Measurements from ENCODE around the gene FLRT2.

FLRT2 gene

DNA sequence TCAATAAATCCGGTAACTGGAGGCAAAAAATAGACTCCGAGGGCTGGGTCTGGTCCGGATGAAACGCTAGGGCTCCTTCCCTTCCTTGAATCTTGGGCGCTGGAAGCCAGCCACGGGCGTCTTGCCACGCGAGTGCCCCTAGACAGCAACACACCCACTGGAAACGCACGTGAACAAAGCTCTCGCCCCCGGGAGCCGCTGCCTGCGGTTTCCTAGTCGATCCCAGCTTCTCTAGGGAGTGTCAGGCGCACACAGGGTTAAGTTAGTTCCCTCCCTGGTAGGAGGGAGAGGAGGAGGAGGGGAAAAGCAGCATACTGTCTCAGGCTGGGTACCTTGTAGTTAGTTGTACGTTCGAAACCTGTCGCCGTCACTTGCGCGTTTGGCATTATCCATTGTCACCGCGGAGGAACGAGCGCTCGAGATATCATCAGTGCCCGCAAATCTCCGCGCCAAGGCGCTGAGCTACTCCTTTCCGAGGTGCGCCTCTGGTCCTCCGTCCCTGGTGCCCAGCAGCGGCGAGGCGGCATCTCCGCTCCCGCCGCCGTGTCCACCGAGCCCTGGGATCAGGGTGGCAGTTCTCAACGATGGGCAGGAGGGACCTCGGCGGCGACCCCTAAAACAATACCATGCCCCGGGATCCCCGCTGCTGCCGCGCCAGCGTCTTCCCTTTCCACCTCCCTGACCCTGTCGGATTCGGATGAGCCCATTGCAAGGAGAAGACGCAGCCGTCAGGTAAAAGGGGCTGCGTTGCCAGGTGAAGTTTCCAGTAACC lies at the start of gene FLRT2:
FLRT2 (plus strand) TSS at position 342 of the 772 bp plus-strand sequence. CDS start 91,371 bp downstream, outside the sequence.
- no peak for DNase-seq (ENCODE audit: low read depth)

DNA sequence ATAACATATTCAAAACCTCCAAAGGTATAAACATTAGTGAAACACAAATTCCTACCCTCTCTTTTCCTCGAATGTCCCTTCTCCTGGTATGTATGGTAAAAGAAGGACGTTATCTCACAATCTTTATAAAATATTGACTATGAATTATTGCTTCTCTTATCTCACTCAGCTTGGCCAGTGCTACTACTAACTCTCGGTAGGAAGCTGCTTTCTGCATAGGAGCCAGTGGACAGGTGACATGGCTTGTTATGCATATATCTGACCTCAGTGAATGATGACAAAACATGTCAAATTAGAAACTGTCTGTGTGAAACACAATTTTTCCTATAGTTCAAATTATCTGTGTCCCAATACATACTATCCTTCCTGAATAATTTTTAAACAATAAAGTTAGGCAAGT lies 48.5 kb upstream of the FLRT2 start:
- no peak for DNase-seq (ENCODE audit: low read depth)

DNA sequence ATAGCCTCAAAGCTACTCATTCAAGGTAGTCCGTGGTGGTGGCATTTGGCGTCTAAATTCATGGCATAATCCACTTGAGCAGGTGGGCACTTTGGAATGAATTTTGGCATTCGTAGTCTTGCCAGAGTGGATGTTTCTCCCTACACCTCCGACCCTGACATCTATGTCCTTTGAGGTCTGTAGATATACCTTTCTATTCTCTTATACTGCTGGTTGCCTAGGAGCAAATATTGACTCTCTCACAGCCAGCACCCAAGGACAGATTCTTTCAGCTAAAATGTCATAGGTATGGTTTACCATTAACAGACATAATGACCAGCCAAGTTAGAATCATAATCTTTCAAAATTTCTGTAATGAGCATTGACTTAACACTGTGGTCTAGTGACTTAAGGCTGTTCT lies 47.4 kb upstream of the FLRT2 start:
- no peak for DNase-seq (ENCODE audit: low read depth)

GRCh38 chr14:85483037-85483436 lies 46.9 kb upstream of the FLRT2 start:
- DNase-seq (ENCODE audit: low read depth): no peak

- DNase-seq (ENCODE audit: low read depth): no peak
These were observed 46.3 kb upstream of the FLRT2 start for GRCh38 chr14:85483652-85484051.

DNA sequence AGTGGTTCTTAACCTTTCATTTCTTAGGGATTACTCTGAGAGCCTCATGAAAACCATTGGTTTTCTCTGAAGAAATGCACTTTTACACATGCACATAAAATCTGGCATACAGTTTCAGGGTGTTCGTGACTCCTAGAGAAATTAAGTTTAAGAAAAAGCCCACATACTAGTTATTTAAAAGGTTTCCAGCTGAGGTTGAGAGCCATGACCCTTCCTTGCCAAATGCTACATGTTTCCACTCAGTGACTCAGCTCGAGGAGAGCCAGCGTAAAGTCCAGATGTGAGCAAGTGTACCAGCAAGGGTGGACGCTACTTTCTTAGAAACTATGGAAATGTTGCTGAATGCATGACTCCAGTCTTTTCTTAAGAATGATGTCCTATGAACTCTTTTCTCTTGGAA lies 42.7 kb upstream of the FLRT2 start:
- no peak for DNase-seq (ENCODE audit: low read depth)

GRCh38 chr14:85501751-85502150 lies 28.2 kb upstream of the FLRT2 start:
- no peak for DNase-seq (ENCODE audit: low read depth)

GRCh38 chr14:85508863-85509262 lies 21.1 kb upstream of the FLRT2 start:
- DNase-seq (ENCODE audit: low read depth): no peak

GRCh38 chr14:85512451-85512850 lies 17.5 kb upstream of the FLRT2 start:
- no peak for DNase-seq (ENCODE audit: low read depth)

DNA sequence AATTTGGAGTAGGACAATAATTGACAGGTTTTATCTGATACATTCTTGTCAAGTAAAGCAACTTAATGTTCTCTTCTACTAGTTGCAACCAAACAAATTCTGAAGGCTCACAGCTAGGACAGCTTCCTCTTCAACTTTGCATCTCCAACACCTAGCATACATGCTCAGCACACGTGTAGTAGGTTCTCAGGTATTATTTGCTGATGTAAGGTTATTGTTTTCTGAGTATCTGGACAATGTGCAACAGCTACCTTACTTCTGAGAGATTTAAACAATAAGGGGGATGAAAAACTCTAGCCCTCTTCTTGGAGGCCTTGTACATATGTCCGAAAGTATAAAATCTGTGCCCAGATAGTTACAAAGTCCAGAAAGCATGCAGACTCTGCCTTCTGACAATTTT lies 15.5 kb upstream of the FLRT2 start:
- no peak for DNase-seq (ENCODE audit: low read depth)

- DNase-seq (ENCODE audit: low read depth): no peak
These were observed 13.5 kb upstream of the FLRT2 start for GRCh38 chr14:85516239-85517113.

- no peak for DNase-seq (ENCODE audit: low read depth)
These were observed 12.7 kb upstream of the FLRT2 start for GRCh38 chr14:85517114-85517688.

DNA sequence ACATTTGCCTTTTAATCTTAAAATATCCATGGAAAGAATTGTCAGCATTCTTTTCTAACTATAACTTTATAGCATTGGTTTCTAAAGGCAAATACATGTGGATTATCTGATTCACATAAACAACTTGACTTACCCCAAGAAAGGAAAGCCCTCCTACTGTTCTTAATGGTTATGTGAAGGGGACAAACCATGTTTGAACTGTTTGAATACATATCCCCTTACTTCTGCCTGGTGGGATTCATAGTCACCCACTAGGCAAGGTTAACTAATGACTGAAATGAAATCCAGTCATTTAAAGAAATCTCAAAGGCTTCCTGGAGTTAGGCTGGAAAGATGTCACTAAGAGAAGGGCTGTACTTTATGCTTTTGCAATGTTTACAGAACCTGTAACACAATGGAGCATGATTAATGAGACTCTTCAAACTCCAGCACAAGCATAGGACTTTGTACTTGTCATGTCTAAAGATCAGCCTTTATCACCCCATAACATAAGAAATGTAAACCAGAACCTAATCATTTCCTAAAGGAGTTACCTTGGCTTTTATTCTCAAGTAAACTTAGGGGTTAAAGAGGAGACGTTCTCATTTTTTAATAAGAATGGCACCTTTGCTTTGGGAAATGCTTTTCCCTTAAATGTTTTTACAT lies 10.2 kb upstream of the FLRT2 start:
- no peak for DNase-seq (ENCODE audit: low read depth)

DNA sequence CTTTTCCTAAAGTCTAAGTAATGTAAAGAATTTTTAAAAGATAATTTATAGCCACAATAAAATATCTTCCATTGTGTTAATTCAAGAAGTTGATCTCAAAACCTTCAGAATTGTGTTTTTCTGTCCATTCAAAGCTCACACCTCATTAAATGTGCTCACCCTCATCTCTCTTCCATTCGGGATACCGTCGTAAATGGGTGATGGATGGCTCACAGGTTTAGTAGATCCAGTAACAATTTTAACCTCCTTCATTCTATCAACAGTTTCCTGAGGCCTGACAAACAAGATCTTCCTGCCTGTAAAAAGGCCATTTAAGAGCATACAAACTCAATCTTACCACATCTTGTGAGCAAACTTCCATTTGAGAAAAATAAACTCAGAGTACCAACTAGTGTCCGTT lies 9.4 kb upstream of the FLRT2 start:
- no peak for DNase-seq (ENCODE audit: low read depth)

DNA sequence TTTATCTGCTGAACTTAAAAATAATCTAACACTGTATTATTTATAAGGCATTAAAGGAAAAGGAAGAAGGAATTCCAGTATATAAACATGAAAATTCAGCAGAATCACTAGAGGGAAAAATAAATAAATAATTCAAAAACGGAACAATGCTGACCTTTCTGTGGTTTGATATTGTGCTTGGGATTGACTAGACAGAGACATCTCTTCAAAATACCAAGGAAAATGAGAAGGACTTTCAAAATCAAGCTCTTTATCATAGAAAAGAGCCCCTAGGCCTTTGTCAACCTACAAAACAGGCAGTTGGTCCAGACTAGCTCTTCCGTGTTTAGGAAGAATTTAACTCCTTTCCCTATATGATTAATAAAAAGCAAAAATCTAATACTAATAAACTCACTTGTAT lies 6.3 kb upstream of the FLRT2 start:
- DNase-seq (ENCODE audit: low read depth): no peak

DNA sequence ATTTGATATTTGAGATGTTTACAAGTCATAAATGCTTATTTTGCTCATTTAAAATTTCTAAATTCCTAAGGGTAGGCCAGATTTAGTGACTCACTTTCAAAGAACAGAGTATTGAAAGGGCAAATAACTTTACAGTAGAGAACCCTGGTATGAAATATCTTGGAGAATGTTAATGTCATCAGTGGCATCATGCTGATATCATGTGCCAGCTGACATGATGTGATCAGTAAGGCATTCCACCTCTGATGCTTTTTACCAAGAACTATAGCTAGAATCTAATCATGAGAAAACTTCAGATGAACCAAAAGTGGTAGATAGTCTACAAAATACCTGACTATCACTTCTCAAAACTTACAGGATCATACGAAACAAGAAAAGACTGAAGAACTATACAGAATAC lies 2.9 kb upstream of the FLRT2 start:
- no peak for DNase-seq (ENCODE audit: low read depth)

GRCh38 chr14:85527445-85528035 lies 2.4 kb upstream of the FLRT2 start:
- no peak for DNase-seq (ENCODE audit: low read depth)

- no peak for DNase-seq (ENCODE audit: low read depth)
These were observed 1.7 kb upstream of the FLRT2 start for GRCh38 chr14:85528080-85528896.

GRCh38 chr14:85528897-85529631 lies 880 bp upstream of the FLRT2 start:
- DNase-seq (ENCODE audit: low read depth): no peak

- no peak for DNase-seq (ENCODE audit: low read depth)
These were observed 682 bp downstream of the FLRT2 start for GRCh38 chr14:85530626-85531025.
